Erythroblast (primary cell): ENCODE measurements around the gene SPDL1.

Experiments
- GATA1 ChIP-seq: IDR thresholded peaks from 2 replicates; pipeline ENCODE4 v1.6.1; 2011; ENCODE audit warnings: low read depth, mild to moderate bottlenecking, control low read depth, low read length, moderate library complexity
- POLR2A ChIP-seq: IDR thresholded peaks from 2 replicates; pipeline ENCODE4 v1.6.1; 2011; ENCODE audit warnings: mild to moderate bottlenecking, low read length

DNA sequence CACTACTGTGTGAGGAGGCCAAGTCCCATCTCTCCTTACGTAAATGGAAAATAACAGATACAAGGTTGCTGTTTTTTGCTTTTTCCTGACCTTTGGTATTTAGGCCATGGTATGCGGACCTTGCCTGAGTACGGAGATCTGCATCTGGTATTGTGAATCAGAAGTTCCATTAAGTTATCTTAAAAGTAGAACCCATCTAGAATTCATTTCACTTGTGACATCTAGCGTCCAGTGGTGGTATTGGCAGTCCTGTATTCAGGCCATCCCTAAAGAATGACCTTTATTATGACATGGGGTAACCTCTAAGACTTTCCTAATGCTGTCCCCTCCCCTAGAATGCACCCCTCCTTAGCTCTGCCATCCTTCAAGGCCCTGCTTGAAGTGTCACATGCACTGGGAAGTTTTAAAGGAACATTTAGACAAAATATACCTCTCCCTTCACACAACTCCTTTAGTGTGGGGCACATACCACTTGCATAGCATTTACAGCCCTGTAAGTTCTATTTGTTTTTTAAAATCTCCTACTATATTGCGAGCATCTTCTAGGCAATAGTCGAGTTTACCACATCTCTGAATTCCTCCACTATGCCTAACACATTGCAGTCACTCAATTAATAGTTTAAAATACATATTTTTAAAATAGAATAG, 1.9 kb upstream of the SPDL1 start:
- TF ChIP-seq POLR2A (no peak), GATA1 (no peak)
